GM21529 (cell line): Measurements from ENCODE around the gene FMO5.
"Not testable (repeated sequence)": the region's sequence is repeated elsewhere in the genome, so short reads cannot be mapped to it uniquely, and the experiment has no call there.

ENCODE experiments used
- ATAC-seq: cut with Tn5 transposase; IDR thresholded peaks from one replicate; pipeline ENCODE4 v1.9.1; 2021; ENCODE audit not compliant: unreplicated experiment

Gene FMO5

GRCh38 chr1:147240131-147240721, 15.1 kb upstream of the FMO5 start:
- ATAC-seq = not testable (repeated sequence)

DNA sequence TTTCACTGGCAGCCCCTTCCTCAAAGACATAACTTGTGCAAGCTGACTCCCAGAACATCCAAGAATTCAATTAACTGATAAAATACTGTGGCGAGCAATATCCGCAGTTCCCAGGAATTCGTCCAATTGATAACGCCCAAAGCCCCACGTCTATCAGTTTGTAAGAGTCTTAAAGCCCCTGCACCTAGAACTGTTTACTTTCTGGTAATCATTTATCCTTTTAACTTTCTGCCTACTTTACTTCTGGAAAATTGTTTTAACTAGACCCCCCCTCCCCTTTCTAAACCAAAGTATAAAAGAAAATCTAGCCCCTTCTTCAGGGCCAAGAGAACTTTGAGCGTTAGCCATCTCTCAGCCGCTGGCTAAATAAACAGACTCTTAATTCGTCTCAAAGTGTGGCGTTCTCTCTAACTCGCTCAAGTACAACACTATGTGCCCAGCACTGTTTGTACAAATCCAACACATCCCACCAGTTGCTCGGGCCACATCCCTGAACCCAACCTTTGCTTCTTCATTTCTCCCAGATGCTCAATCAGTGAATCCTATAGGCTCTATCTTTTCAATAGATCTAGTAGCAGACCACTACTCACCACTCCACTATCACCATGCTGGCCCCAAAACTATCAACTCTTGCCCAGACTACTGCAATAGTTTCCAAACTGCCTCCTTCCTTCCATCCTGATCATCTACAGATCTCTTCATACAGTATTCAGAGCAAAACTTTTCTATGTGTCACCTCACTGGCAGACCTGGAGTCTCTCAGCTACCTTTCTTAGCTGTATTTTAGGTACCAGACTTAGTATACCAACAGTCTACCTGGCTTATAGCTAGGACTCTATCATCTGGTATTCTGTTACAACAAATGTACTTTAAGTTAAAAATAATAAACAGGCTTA, 14.0 kb upstream of the FMO5 start:
- no peak for ATAC-seq

- ATAC-seq = no peak
These were observed 13.1 kb upstream of the FMO5 start for GRCh38 chr1:147238053-147238902.

GRCh38 chr1:147236959-147237791, 12.0 kb upstream of the FMO5 start:
- no peak for ATAC-seq

DNA sequence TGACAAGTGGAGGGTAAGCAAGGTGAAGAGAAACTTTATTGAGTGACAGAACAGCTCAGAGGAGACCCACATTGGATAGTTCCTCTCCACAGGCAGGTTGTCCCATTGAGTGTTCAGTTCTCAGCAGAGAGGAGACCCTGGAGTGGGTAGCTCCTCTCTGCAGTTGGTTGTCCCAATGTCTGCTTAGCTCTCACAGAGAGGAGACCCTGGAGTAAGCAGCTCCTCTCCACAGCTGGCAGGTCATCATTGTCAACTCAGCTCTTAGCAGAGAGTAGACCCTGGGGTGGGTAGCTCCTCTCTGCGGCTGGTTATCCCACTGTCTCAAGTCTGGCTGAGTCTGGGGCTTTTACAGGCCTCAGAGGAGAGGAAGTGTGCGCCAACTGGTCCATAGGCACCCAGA, 11.3 kb upstream of the FMO5 start:
- ATAC-seq = no peak

DNA sequence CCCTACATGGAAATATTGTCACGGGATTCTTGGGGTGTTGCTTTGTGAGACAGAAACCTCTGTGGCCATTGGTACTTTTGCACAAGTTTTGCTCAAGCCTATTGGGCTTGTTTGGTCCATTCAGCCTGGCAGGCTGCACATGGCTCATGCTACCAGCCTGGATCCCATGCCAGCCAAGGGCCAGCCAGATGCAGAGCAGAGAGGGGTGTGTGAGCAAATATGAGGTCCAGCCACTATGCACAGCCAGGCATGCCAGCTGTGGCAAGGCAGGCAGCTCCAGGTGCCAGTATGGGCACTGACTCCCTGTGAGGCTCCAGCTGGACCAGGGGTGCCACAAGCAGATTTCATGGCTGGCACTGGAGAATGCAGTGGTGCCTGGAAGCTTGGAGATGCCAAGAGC, 10.7 kb upstream of the FMO5 start:
- ATAC-seq = no peak

DNA sequence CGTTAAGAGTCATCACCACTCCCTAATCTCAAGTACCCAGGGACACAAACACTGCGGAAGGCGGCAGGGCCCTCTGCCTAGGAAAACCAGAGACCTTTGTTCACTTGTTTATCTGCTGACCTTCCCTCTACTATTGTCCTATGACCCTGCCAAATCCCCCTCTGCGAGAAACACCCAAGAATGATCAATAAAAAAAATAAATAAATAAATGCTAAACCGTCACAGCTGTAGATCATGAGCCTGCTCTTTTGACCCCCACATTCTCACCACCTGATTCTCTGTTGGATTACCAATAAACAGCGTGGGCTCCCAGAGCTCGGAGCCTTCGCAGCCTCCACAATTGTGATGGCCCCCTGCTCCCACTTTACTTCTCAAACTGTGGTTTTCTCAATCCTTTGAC, 8.8 kb upstream of the FMO5 start:
- not testable (repeated sequence) for ATAC-seq

DNA sequence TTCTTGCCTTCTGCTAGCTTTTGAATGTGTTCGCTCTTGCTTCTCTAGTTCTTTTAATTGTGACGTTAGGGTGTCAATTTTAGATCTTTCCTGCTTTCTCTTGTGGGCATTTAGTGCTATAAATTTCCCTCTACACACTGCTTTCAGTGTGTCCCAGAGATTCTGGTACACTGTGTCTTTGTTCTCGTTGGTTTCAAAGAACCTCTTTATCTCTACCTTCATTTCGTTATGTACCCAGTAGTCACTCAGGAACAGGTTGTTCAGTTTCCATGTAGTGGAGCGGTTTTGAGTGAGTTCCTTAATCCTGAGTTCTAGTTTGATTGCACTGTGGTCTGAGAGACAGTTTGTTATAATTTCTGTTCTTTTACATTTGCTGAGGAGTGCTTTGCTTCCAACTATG, 5.9 kb upstream of the FMO5 start:
- ATAC-seq = not testable (repeated sequence)

DNA sequence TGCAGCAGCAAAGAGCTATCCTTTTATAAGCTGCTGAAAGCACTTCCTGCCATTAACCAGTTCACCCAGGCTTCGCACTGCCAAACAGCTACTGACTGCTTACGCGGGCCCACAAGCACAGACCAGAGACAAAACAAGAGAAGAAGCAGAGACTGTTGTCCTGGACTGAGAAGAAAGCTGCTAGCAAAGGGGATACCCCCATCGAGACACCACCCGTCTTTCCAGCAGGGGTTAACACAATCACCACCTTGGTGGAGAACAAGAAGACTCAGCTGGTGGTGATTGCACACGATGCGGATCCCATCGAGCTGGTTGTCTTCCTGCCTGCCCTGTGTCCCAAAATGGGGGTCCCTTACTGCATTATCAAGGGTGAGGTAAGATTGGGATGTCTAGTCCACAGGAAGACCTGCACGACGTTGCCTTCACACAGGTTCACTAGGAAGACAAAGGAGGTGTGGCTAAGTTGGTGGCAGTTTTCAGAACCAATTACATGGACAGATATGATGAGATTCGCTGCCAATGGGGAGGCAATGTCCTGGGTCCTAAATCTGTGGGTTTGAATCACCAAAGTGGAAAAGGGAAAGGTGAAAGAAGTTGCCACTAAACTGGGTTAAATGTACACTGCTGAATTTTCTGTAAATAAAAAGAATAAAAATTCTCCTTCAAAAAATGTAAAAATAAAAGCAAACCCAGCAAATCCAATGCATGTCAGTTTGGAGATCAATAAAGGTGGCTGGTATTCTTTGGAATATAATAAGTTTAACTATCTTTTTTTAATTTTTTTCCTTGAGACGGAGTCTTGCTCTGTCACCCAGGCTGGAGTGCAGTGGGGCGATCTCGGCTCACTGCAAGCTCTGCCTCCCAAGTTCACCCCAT, 1.2 kb downstream of the FMO5 start:
- ATAC-seq = no peak

- ATAC-seq = no peak
These were observed 6.5 kb downstream of the FMO5 start for GRCh38 chr1:147218606-147219005.

- no peak for ATAC-seq
These were observed 8.0 kb downstream of the FMO5 start for GRCh38 chr1:147217141-147217540.

DNA sequence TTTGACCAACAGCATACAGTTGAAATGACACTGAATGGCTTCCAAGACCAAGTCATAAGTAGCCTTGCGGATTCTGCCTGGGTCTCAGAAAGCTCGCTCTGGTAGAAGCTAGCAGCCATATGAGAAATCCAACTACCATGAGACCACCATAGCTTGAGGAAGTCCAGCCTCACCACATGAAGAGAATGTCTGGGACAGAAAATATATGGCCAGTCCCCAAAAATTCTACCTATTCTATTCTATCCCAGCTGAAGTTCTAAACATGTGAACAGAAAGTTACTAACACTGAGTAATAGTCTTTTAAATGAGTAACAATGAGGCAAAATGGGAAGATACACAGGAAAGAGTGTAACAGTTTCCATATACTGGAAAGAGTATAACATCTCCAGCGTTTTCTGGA, 9.0 kb downstream of the FMO5 start:
- no peak for ATAC-seq

DNA sequence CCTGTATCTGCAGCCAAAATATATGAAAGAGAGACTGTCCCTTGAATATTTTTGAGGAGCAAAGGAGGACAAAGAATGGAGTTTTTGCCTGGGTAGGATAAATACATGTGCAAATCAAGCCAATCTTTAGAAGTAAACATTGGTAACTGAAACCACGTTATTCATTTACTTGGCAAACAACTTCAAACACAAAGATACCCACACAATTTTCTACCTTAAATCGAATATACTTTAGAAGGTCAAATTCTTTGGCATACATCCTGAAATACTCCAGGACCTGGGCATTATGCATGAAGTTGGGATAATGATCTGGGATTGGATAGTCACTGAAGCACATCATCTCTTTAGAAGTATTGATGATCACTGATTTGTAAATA, 9.6 kb downstream of the FMO5 start:
- no peak for ATAC-seq

DNA sequence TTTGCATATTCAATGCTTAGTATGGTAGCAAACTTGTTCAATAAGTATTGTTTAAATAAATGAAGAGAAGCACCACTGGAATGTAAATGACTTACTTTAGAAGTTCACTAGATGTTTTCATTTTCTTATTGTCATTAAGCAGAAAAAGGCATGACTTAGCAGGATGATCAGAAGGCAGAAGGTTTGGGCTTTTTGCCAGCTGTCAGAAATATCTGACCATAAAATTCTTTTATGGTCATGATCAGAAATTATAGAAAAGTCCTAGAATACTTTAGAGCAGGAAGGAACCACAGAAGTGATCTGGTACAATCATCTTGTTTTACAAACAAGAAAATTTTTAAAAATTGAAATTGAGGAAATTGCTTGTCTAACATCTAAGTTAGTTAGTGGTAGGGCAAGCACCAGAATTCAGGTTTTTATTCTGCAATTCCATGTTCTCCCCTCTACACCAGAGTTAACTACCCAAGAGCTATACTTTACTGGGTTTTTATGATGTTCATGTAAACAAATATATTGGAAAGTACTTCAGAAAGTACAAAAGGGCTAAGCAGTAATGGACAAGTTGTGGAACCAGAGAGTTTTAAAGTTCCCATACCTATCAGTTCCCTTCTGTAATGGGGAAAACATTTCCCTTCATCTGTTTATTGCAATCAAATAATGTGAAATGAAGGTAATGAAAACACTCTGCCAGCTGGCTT, 10.1 kb downstream of the FMO5 start:
- no peak for ATAC-seq

- no peak for ATAC-seq
These were observed 10.8 kb downstream of the FMO5 start for GRCh38 chr1:147214325-147214724.

DNA sequence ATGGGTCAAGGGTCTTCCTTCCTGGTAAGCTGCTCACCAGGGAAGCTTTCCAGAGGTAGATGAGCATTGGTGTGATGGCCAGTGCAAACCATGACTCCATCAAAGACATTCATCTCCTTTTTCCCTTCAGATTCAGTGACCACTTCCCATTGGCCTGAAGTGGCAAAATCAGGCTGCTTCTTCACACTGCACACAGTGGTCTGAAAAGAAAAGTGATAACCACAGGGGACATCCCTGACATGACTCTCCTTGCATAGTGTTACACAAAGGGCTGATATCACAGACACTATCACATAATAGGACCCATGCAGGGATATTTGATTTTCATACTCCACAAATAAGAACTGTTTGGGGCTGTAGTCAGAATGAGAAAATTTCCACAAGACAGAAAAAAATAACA, 11.9 kb downstream of the FMO5 start:
- ATAC-seq = no peak

GRCh38 chr1:147211577-147211976, 13.6 kb downstream of the FMO5 start:
- no peak for ATAC-seq

DNA sequence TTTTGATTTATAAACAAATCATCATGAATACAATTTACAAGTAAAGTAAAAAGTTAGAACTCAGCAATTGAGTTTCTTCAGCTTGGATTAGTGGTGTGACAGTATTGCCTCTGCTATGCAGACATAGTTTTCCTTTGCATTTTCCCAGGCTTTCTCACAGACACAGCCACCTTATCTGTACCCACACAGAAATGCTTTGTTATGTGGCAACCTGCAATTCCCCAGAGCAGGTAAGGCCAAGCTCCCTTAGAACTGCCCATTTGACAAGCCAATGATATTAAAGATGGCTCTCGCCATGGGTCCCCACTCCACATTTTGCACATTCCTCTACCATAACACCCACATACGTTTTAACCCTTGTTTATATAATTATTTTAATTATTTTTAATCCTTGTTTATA, 14.2 kb downstream of the FMO5 start:
- no peak for ATAC-seq
